Ishikawa (cell line): ENCODE measurements around the gene SUOX.

Experiments used
- CEBPB ChIP-seq: IDR thresholded peaks from 2 replicates; pipeline ENCODE4 v1.6.1; 2012
- CREB1 ChIP-seq: IDR thresholded peaks from 2 replicates; pipeline ENCODE4 v1.6.1; 2012; ENCODE audit warnings: low read depth
- EGR1 ChIP-seq: IDR thresholded peaks from 2 replicates; pipeline ENCODE4 v1.6.1; 2012
- EP300 ChIP-seq: IDR thresholded peaks from 2 replicates; pipeline ENCODE4 v1.6.1; 2012; ENCODE audit warnings: borderline replicate concordance
- FOXM1 ChIP-seq: IDR thresholded peaks from 2 replicates; pipeline ENCODE4 v1.6.1; 2012; ENCODE audit warnings: low read depth, borderline replicate concordance
- NFIC ChIP-seq: IDR thresholded peaks from 2 replicates; pipeline ENCODE4 v1.6.1; 2012
- RAD21 ChIP-seq: IDR thresholded peaks from 2 replicates; pipeline ENCODE4 v1.6.1; 2012; ENCODE audit warnings: low read depth
- TAF1 ChIP-seq: IDR thresholded peaks from 2 replicates; pipeline ENCODE4 v1.6.1; 2012; ENCODE audit warnings: low read depth, mild to moderate bottlenecking
- TCF12 ChIP-seq: IDR thresholded peaks from 2 replicates; pipeline ENCODE4 v1.6.1; 2012; ENCODE audit warnings: low read depth
- TEAD4 ChIP-seq: IDR thresholded peaks from 2 replicates; pipeline ENCODE4 v1.6.1; 2012
- YY1 ChIP-seq: IDR thresholded peaks from 2 replicates; pipeline ENCODE4 v1.6.1; 2012; ENCODE audit warnings: low read depth
- ZBTB7A ChIP-seq: IDR thresholded peaks from 2 replicates; pipeline ENCODE4 v1.6.1; 2012; ENCODE audit warnings: low read depth
- TF ChIP-seq, protein P1 (sequence below): IDR thresholded peaks from 2 replicates; pipeline ENCODE4 v1.6.1; 2012
- TF ChIP-seq, protein P2 (sequence below): IDR thresholded peaks from 2 replicates; pipeline ENCODE4 v1.6.1; 2012; ENCODE audit warnings: low read depth, mild to moderate bottlenecking
- TF ChIP-seq, protein P3 (sequence below): IDR thresholded peaks from 2 replicates; pipeline ENCODE4 v1.6.1; 2012

The SUOX gene

GRCh38 chr12:56007564-56008559 is 10.8 kb downstream of the SUOX start:
- TF ChIP-seq EGR1, result peak; percentile 69; the same call in 1 of the 2 replicates
- TF ChIP-seq, protein P1, sequence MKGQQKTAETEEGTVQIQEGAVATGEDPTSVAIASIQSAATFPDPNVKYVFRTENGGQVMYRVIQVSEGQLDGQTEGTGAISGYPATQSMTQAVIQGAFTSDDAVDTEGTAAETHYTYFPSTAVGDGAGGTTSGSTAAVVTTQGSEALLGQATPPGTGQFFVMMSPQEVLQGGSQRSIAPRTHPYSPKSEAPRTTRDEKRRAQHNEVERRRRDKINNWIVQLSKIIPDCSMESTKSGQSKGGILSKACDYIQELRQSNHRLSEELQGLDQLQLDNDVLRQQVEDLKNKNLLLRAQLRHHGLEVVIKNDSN, result no peak
- peak; percentile 13; the same call in 1 of the 2 replicates for TF ChIP-seq TAF1
- peak; percentile 97 for TF ChIP-seq ZBTB7A
- TF ChIP-seq EP300, result no peak

- TF ChIP-seq EP300, result no peak
- TF ChIP-seq TCF12, result no peak
- TF ChIP-seq TAF1, result no peak
- TF ChIP-seq EGR1, result no peak
Observed at GRCh38 chr12:56010111-56010570, 13.1 kb downstream of the SUOX start.

DNA sequence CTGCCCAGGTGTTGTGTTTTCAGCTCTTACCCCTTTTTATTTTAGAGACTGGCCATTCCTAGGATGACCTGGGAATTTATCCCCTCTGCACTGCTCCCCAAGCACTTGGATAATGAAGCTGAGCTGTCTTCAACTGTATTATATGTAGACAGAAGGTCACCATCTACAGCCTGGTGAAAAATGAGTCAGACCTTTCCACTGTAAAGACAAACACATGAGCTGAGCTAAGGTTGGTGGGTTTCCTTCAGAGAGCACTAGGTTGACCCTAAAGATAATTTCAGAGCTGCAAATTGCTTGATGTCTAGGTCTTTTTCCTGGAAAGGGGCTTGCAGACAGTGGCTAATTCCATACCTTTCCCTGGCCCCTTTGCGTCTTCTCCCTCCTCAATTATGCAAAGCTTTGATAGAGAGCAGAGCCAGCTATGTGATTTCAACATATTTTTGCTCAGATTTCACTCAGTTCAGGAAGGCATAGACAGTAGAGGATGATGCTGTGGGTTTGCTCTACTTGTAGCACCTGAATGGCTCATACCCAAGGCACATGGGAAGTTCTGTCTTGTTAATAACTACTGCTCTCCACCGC is 14.5 kb downstream of the SUOX start:
- TF ChIP-seq YY1 (no peak), CEBPB (no peak), TEAD4 (no peak), EGR1 (no peak)
- TF ChIP-seq, protein P2, sequence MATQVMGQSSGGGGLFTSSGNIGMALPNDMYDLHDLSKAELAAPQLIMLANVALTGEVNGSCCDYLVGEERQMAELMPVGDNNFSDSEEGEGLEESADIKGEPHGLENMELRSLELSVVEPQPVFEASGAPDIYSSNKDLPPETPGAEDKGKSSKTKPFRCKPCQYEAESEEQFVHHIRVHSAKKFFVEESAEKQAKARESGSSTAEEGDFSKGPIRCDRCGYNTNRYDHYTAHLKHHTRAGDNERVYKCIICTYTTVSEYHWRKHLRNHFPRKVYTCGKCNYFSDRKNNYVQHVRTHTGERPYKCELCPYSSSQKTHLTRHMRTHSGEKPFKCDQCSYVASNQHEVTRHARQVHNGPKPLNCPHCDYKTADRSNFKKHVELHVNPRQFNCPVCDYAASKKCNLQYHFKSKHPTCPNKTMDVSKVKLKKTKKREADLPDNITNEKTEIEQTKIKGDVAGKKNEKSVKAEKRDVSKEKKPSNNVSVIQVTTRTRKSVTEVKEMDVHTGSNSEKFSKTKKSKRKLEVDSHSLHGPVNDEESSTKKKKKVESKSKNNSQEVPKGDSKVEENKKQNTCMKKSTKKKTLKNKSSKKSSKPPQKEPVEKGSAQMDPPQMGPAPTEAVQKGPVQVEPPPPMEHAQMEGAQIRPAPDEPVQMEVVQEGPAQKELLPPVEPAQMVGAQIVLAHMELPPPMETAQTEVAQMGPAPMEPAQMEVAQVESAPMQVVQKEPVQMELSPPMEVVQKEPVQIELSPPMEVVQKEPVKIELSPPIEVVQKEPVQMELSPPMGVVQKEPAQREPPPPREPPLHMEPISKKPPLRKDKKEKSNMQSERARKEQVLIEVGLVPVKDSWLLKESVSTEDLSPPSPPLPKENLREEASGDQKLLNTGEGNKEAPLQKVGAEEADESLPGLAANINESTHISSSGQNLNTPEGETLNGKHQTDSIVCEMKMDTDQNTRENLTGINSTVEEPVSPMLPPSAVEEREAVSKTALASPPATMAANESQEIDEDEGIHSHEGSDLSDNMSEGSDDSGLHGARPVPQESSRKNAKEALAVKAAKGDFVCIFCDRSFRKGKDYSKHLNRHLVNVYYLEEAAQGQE, result no peak

- TF ChIP-seq, protein P3, sequence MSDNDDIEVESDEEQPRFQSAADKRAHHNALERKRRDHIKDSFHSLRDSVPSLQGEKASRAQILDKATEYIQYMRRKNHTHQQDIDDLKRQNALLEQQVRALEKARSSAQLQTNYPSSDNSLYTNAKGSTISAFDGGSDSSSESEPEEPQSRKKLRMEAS, result no peak
- TF ChIP-seq CREB1 (no peak), RAD21 (no peak), FOXM1 (no peak), NFIC (no peak), EGR1 (no peak), CEBPB (no peak), TCF12 (no peak), EP300 (no peak), TAF1 (no peak), ZBTB7A (no peak)
- TF ChIP-seq, protein P1, result no peak
Observed at GRCh38 chr12:56013482-56013881, 16.4 kb downstream of the SUOX start.

DNA sequence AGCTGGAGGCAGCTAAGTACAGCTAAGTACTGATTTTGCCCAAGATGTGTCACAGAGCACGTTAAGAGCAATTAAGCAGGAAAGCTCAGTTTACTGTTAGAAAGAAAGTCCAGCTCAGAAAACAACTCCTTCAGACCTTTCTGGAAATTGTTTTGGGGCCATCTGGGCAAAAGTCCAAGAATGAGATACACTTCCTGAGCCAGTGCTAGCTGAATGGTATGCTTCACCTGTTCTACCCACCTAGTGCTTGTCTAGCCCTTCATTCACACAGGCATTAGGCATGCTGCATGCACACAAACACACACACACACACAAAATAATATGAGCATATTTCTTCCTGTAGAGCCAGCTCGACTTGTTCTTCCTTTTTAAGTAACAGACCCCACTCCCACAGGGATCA is 17.1 kb downstream of the SUOX start:
- TF ChIP-seq EP300, result no peak
- peak; percentile 76 for TF ChIP-seq NFIC
- no peak for TF ChIP-seq ZBTB7A

DNA sequence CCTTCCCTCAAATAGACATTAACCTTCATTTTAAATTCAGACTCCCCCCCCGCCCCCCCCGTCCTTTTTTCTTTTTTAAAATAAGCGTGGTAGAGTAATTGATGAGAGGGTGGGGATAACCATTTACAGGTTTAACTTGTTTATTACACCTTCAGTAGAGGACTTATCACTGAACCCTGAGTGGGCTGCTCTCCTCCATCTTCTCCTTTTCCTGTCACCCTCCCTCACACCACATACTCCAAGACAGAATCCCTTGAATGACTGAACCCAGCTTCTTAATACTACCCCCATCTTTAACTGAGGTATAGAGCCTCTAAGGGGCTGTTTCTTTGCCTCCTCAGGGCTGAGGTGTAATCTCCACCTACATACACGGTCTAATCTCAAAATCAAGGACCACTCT is 20.1 kb downstream of the SUOX start:
- TF ChIP-seq, protein P3, result no peak
- TF ChIP-seq, protein P1, result no peak

DNA sequence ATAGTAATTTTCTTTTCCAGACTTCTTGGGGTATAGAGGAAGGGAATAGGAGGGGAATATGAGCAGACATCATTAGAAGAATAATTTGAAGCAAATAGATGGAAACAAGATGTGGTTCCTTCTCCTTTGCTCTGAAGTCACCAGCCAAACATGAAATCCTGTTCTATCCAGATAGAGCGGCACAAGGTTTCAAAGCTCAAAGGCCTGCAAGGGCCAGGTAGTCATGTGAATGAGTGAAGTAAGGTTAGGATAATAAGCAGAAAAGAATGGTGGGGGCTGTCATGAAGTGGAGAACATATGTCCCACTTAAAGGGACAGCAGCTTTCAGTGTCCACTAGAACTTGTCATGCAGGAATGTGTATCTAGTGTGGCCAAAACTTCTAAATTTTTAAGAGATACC is 21.3 kb downstream of the SUOX start:
- TF ChIP-seq, protein P3, result no peak
- TF ChIP-seq FOXM1 (no peak), YY1 (no peak), CREB1 (no peak), EP300 (no peak), ZBTB7A (no peak), TEAD4 (no peak), NFIC (no peak), CEBPB (no peak), TAF1 (no peak), TCF12 (no peak), EGR1 (no peak), RAD21 (no peak)
- TF ChIP-seq, protein P2, result no peak
- TF ChIP-seq, protein P1, result no peak
